Hypothalamus (tissue), 51 donors: Measurements from ENCODE around the gene TUBGCP4.
"Not testable (repeated sequence)": the region's sequence is repeated elsewhere in the genome, so short reads cannot be mapped to it uniquely, and the experiment has no call there.

Experiments
- DNase-seq, 51 donors: peaks; one replicate each; lab custom pipeline; 2025; lab: John Stamatoyannopoulos, UW

TUBGCP4 gene

DNA sequence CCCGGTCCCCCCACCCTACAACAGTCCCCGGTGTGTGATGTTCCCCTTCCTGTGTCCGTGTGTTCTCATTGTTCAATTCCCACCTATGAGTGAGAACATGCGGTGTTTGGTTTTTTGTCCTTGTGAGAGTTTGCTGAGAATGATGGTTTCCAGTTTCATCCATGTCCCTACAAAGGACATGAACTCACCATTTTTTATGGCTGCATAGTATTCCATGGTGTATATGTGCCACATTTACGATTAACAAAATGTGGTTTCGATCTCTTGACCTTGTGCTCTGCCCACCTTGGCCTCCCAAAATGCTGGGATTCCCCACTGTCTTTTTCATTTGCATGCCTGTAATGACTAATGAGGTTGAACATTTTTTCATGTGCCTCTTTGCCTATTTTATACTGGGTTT is 22.7 kb downstream of the TUBGCP4 start:
- DNase-seq = not testable (repeated sequence)

DNA sequence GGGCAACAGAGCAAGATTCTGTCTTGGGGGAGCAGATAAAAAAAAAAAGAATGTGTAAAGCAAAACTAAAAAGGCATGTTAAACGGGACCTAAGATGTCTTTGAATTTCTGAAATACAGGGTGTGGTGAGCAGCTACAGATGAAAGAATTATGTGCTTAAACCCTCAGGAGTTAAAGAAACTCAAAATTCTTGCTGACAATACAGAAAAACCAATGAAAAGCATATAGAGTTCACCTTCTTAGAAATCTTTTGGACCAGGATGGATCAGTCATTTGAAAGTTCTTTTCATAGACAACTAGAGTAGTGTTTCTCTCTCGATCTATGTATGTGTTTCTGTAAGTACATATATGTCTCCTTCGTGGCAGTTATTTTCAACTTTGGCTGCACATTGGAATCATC is 31.4 kb downstream of the TUBGCP4 start:
- DNase-seq = no peak

DNA sequence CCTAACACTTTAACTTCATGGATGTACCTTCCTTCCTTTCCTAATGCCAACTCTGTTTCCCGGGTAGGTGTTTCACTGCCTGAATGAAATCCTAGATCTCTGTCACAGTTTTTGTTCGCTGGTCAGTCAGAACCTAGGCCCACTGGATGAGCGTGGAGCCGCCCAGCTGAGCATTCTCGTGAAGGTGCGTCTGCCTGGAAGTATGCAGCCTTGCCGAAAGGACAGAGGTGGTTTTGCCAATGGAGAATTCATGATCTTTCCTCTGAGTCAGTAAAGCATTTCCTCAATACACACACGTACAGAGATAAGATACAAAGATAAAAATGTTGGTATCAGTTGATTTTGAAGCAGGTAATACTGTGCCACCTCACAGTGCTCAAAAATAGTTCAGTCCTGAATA is 32.7 kb downstream of the TUBGCP4 start:
- no peak for DNase-seq

DNA sequence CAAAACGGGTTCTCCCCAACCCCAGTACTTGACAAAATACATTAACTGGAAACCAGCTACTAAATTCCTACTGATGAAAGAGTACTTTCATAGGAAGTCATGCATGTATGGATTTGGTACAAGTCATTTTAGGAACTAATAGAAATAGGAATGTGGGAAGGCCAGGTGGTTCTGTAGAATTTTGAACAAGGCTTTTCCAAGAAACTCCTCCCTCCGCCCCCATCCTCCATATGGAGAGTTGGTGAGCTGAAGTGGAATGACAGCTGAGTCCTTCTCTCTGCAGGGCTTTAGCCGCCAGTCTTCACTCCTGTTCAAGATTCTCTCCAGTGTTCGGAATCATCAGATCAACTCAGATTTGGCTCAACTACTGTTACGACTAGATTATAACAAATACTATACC is 33.2 kb downstream of the TUBGCP4 start:
- DNase-seq = no peak

DNA sequence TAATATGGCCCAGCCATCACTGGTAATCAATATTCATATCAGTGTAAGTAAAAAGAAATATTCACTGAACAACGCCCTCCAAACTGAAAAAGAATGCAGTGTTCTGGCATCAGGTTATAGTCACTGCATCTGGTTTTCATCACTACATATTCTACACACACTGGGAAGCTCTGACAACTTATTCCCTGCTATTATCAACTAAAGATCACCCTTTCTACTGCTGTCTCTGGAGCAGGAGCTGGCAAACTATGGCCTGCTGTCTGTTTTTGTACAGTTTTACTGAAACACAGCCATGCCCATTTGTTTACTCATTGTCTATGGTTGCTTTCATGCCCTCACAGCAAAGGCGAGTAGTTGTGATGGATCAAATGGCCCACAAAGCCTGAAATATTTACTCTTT is 35.3 kb downstream of the TUBGCP4 start:
- no peak for DNase-seq

DNA sequence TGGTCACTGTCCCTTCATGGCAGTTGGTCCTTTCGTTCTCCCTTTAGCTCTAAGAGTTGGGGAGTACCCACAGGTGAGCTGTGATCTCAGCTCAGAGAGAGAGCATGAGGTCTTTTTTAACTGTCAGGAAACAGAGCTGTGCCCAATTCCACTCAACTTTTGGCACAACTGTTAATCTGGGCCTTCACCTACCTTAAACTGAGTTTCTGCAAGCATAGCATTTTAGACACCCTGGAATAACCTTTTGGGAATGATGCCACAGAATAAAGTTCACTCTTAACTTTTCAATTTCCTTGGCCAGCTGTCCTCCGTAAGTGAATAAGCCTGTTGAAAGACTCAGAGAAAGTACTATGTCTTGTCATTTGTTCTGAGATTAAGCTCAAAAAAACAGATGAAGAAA is 35.9 kb downstream of the TUBGCP4 start:
- DNase-seq = no peak

DNA sequence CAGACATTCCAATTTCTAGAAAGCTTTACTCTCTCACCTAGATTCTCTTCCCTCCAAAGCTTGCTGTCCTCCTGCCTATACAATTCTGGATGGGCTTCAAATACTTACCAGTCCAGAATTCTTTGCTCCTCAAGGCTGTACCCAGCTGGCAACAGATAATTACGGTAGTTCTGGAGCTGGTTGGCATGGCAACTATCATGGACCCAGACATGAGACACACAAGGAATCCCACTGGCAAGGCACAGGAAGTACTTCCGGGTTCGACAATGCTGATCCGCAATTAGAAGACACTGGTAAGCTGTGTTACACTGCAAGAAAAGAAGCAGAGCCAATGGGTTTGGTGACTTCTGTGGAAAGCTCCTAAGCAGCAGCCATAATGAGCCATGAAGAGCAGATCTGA is 37.9 kb downstream of the TUBGCP4 start:
- peak in 2 of 51 donors; percentile 14 to 16 for DNase-seq

DNA sequence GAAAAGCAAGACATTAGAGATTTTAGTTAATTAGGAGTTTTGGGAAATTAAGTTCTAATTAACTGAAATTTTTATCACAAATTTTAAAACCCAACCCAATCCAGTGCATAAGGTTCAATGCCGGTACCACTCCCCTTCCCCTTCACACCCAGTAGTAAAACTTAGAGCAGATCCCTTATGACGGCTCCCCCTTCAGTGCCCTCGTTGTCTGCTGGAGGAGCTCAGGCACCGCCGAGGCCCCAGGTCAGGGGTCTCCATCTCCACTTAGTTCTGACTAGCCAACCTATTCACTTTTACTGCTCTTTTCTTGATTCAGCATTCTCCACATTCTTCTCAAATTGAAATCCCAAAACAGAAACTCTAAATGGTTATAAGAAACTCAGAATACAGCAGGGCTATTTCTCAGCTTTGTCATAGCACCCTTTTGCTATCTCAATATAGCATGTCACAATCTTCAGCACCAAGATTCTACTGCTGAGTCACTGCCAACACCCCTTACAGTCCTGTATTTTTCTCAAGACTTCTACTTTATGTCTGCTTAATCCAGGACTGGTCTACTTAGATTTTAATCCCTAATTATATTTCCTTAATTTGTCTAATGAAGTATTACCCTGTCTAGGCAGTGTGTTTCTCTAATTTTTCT is 39.8 kb downstream of the TUBGCP4 start:
- no peak for DNase-seq

DNA sequence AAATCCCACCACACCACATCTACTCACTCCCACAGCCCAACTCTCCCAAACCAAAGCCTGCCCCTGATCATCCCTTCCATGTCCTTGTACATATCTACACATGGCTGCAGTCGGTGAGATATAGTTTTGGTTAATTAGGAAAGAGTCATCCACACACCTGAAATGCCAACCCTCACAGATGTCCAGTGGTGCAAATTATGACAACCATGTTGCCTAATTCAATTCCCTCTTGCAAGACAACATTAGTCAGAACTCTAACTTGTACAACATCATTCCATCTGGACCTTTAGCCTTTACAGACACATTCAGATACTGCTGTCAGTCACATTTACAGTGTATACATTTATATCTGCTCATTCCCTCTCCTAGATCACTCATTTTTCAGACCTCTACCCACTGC is 41.2 kb downstream of the TUBGCP4 start:
- no peak for DNase-seq

DNA sequence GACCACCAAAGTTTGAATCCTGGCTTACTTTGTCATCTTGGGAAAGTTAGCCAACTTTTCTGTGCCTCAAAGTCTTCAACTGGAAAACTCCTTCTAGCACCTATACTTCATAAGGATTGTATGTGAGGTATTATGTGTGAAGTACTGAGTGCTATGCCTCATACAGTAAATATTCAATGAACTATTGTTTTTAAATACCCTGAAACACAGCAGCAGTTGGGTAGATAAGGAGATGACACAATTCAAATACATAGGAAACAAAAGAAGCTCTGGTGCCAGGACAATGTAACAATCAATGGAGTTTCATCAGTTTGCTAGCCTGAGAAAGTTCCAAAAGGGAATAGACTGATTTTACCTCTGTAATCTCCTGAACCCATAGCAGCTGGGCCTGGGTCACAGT is 43.3 kb downstream of the TUBGCP4 start:
- DNase-seq = no peak

DNA sequence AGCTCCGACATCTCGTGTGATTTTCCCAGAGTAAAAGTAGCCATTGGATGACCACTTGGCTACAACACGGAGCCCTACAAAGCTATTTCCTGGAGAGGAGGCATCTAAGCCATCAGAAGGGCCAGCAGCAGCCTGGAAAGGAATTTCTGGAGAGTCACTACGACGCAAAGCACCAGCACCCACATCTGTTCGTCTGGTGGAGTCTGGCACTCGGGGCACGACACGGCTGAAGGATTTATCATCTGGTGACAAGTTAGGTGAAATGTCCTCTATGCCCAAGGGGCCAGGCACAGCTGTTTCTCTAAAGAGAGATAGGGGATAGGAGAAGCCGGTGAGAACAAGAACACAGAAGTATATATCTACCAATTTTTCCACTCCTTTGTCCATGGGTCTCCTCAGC is 49.5 kb downstream of the TUBGCP4 start:
- DNase-seq = no peak

DNA sequence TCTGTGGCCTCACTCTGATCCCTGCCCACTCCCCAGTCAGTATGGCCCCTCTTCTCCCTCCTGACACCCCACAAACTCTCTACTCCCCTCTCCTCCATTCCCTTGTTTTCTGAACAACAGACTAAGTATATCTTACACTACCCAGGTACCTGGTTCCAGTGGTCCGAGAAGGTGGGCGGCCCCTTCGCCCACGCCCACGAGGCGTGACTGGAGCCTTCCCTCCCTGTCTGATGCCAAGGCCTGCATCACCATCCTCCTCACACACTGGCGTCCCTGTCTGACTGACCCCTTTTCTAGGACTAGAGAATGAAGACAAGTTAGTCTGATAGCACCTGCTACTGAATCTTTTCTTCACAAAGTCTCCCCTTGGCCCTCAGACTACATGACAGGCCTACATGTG is 50.0 kb downstream of the TUBGCP4 start:
- DNase-seq = no peak

DNA sequence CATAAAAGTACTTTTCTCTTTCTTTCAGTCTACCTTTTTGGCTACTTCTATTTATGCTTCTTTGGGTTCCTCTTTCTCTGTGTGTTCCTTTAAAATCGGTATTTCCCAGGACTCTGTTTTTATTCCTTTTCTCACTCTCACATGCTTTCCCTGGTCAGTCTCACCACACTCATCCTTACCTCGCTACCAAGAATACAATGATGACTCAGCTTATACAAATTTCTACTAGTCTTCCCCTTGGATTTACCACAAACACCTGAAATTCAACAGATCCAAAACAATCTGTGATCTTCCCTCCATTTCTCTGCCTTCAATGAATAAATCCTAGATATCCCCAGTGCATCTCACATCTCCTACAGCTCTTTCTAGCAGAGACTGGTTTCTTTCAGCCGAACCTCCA is 52.9 kb downstream of the TUBGCP4 start:
- no peak for DNase-seq

DNA sequence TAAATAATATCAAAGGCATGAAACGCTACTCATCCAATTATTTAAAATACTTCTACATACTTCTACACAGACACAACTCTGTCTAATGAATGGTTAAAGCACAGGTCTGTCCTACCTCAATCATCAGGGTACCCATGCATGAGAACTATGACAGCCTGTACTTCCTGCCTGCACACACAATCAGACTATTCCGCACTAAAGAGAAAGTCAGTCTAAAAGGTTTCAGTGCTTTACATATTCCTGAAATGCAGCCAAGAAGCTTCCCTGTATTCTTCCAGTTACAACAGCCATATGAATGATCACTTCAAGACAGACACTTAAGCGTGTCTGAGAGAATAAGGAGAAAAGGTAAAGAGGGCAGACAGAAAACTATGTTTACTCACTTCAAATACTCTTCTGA is 58.8 kb downstream of the TUBGCP4 start:
- no peak for DNase-seq

DNA sequence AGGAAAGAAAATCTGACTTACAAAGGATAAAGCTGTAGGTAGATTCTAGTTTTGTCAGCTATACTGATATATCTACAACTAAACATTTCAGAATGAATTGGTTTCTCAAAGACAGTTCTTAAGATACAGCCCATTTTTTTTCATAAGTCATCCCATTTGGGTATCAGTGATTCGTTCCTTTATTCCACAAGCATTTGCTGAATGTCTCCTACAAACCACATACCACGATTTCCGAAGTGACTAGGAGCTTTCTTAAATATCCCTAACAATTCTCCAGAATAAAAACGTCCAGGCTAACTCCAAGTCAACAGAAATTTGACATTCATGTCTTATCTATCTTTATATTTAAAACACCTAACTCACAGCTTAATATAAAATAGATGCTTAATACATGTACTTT is 62.3 kb downstream of the TUBGCP4 start:
- no peak for DNase-seq

DNA sequence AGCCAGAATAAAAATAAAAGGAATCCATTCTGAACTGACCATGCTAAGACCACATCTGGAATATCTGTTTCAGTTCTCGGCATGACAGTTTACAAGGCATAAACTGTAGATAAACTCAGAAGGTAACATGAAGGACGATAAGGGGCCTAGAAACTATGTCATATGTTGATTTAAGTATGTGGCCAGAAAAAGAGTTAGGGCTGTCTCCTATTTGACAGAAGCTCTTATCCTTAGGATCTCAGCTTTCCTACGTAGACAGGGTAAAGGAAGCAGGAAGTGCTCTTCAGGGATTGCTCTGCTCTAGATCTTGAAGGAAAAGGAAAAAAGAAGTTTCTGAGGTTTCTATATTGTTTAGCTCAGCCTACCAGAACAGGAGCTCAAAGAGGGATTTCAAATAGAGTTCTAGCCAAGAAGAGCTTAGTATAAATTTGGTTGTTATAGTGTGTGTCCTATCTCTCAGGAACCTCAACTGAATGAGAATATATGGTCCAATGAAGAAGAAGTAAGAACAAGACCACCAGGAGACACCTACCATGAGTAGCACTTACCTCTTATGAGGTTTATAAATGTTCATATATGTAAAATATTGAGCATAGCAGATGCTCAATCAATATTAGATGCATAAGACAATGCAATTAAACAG is 62.9 kb downstream of the TUBGCP4 start:
- no peak for DNase-seq

DNA sequence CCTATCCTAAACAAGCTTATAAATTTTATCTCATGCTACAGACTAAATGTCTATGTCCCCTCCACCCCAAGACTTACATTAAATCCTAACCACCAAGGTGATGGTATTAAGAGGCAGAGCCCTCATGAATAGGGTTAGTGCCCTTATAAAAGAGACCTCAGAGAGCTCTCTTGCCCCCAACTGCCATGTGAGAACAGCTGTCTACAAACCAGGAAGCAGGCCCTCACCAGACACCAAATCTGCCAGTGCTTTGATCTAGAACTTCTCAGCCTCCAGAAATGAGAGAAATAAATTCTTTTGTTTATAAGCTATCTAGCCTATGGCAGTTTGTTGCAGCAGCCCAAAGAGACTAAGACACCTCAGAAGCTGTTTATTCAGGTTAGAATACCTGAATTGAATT is 63.5 kb downstream of the TUBGCP4 start:
- DNase-seq = no peak

DNA sequence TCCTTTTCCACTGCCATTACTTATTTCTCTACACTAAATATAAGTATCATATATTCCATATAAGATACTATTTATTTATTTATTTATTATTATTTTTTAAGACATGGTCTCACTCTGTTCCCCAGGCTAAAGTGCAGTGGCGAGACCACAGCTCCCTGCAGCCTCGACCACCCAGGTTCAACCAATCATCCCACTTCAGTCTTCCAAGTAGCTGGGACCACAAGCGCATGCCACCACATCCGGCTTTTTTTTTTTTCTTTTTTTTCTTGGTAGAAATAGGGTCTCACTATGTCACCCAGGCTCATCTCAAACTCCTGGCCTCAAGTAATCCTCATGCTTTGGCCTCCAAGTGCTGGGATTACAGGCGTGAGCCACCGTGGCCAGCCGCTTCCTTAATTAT is 65.5 kb downstream of the TUBGCP4 start:
- no peak for DNase-seq

DNA sequence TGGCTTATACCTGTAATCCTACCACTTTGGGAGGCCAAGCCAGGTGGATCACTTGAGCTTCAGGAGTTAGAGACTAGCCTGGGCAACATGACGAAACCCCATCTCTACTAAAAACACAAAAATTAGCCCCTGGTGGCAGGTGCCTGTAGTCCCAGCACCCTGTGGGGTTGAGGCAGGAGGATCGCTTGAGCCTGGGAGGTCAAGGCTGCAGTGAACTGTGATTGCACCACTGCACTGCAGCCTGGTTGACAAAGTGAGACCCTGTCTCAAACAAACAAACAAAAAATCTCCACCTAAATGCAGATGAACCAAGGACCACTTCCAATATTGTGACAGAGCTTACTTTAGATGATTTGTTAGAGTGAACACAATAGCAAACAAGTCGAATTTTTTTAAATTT is 68.4 kb downstream of the TUBGCP4 start:
- no peak for DNase-seq

DNA sequence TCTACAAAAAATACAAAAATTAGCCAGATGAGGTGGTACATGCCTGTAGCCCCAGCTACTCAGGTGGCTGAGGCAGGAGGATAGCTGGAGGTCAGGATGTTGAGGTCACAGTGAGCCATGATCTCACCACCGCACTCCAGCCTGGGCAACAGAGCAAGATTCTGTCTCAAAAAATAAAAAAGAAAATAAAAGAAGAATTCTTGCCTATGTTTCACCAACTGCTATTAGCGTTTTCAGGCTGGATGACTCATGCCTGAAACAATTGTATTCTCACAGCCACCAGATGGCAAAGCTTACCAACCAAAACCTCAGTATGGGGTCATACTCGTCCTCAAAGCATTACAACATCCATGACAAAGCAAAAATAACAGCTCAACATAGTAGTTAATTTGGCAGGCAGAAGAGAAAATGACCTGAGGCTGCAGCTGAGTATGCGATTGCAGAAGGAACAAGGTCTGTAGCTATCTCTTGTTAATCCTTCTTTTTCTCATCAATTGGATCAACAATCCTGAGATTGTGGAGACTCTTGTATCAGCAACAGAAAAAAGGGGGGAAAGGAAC is 69.9 kb downstream of the TUBGCP4 start:
- peak in 30 of 51 donors; percentile 1 to 81 (median 34) for DNase-seq

DNA sequence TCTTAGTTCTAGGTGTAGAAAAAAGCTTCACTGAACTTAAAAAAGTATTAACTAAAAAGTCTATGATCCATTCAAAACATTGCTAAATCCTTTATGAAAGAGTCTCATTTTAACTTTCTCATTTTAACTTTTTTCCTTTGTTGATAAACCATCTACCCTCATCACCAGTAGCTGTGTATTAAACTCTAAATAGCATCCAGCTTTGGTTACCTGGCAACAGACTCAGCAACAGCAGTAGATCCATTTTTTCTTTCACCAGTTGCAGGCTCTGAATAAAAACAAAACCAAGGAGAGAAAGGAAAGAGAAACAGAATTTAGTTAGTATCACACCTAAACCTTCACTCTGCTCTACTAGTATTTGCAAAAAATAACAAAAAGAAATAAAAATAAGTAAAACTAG is 70.4 kb downstream of the TUBGCP4 start:
- DNase-seq = no peak

DNA sequence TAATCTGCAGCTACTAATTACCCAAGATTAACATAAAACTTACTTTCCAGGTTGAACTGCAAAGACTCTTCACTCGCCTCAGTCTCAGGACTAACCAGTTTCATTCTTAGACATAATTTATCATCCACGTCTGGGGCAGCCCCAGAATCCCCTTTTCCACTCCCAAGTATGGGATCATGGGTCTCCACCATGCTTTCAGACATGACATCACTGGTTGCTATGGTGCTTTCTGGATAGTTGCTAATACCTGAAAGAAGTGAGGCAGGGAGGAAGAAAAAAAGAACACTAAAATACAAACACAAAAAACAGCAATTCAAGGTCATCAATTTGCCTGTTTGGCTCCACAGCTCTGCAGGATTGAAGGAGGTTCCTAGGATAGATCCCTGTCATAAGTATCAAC is 75.4 kb downstream of the TUBGCP4 start:
- no peak for DNase-seq

DNA sequence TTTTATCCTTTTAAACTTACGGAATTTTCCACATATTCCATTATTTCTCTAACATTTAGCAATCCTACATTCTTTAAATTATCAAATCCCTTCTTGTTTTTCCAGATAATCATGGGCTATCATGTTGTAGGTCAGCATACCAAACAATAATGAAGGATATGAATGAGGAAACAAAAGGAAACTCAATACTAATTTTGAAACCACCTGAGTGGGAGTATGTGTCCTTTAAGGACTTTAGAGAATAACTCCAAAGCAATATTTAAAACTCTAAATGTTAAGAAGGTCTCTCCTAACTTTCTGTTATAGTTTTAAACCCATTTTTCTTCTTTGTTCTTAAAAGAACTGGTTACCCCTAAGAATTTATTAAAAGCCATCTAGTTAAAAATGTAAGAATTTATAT is 79.1 kb downstream of the TUBGCP4 start:
- DNase-seq = no peak
